ENCODE data around the gene FLNB.

DNA sequence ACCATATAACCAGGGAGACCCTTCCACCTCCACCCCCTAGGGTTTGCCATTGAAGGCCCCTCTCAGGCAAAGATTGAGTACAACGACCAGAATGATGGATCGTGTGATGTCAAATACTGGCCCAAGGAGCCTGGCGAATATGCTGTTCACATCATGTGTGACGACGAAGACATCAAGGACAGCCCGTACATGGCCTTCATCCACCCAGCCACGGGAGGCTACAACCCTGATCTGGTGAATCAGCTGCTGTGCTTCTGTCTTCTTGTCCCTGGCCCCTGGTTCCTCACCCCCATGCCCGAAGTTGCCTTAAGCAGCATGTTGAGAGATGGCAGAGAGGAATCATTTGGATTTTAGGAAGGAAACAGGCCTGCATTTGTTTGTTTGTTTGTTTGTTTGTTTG is 98.4 kb downstream of the FLNB start:
- TF ChIP-seq, protein P1, sequence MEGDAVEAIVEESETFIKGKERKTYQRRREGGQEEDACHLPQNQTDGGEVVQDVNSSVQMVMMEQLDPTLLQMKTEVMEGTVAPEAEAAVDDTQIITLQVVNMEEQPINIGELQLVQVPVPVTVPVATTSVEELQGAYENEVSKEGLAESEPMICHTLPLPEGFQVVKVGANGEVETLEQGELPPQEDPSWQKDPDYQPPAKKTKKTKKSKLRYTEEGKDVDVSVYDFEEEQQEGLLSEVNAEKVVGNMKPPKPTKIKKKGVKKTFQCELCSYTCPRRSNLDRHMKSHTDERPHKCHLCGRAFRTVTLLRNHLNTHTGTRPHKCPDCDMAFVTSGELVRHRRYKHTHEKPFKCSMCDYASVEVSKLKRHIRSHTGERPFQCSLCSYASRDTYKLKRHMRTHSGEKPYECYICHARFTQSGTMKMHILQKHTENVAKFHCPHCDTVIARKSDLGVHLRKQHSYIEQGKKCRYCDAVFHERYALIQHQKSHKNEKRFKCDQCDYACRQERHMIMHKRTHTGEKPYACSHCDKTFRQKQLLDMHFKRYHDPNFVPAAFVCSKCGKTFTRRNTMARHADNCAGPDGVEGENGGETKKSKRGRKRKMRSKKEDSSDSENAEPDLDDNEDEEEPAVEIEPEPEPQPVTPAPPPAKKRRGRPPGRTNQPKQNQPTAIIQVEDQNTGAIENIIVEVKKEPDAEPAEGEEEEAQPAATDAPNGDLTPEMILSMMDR (IDR thresholded peaks at IDR 0.05; ENCODE audit: poor library complexity), result no peak
- TF ChIP-seq EZH2 (IDR thresholded peaks at IDR 0.05; ENCODE audit: borderline replicate concordance), result no peak

All from hepatocyte (in vitro differentiated cells).